Spinal cord (tissue), 10 donors: Measurements from ENCODE around the gene NUDT9. TPM values are rescaled to one million over a fixed set of nuclear protein-coding genes. Genes with fewer than 3 reads are reported as not detected.
A peak's percentile ranks its signal among the peaks of the same experiment; 100 is the strongest.

ENCODE experiments used
- DNase-seq, 6 donors: peaks; one replicate each; pipeline versions ENCODE4 v3.0.0 to v3.0.0-alpha.2; 2013 to 2015; ENCODE audit warnings: low spot score in 6 of 6, low read depth in 4 of 6
- H3K27ac ChIP-seq: one replicate; pipeline ENCODE4 v1.5.1; 2013; ENCODE audit warnings: low read depth, low read length, control low read depth
- H3K27me3 ChIP-seq: one replicate; pipeline ENCODE4 v1.6.1; 2013; ENCODE audit warnings: low read length; ENCODE audit not compliant: control insufficient read depth, insufficient read depth
- H3K36me3 ChIP-seq: one replicate; pipeline ENCODE4 v1.6.1; 2013; ENCODE audit warnings: low read length; ENCODE audit not compliant: control insufficient read depth, insufficient read depth
- H3K4me1 ChIP-seq: one replicate; pipeline ENCODE4 v1.6.1; 2013; ENCODE audit warnings: low read length; ENCODE audit not compliant: control insufficient read depth, insufficient read depth
- H3K4me3 ChIP-seq: one replicate; pipeline ENCODE4 v1.5.1; 2013; ENCODE audit warnings: low read depth, low read length, control low read depth
- H3K9me3 ChIP-seq: one replicate; pipeline ENCODE4 v1.6.1; 2013; ENCODE audit warnings: low read length; ENCODE audit not compliant: control insufficient read depth, insufficient read depth
- WGBS: methylation state at CpG from one replicate; pipeline ENCODE4 v1.1.5; 2013; ENCODE audit warnings: missing lambda C conversion rate; ENCODE audit not compliant: insufficient coverage; 5-methylcytosine and 5-hydroxymethylcytosine counted together
- polyA plus RNA-seq, 2 donors: library from polyadenylated mRNA; unstranded; fragments of 120-200 nt; gene quantifications; one replicate each; pipeline ENCODE4 v1.2.1, GENCODE V29; 2013; ENCODE audit not compliant: insufficient read length in 2 of 2
- total RNA-seq, 2 donors: library from RNA; depleted of rRNA in 1 of 2; stranded (reverse); fragments of 120-200 nt in 1 of 2; fragments of >200 nt in 1 of 2; gene quantifications; one replicate each; pipeline versions ENCODE4 v1.2.3 to v1.2.4, GENCODE V29; 2013 to 2014
- donor health status: healthy.

The NUDT9 gene
- total and polyA plus RNA-seq, 4 donors: 21.3 to 44.8 (median 31.3) TPM

- DNase-seq: no peak
- peaks cover 6% of the 10 kb centered on the region for H3K4me1 ChIP-seq
- H3K4me3 ChIP-seq: no peak overlapping the region
- H3K27me3 ChIP-seq: no peaks in the 10 kb centered on the region
- H3K27ac ChIP-seq: no peak overlapping the region
- WGBS: 100% methylated on average over 1 of the region's 2 CpGs
- no peaks in the 10 kb centered on the region for H3K9me3 ChIP-seq
- peaks cover 3% of the 10 kb centered on the region for H3K36me3 ChIP-seq
Observed at GRCh38 chr4:87497159-87497558, 74.8 kb downstream of the NUDT9 start.

GRCh38 chr4:87497578-87497977, 75.2 kb downstream of the NUDT9 start:
- WGBS: 100% methylated on average over 3 of the region's 3 CpGs
- DNase-seq: no peak
- Histone ChIP-seq H3K36me3 (peaks cover 3% of the 10 kb centered on the region), H3K27me3 (no peaks in the 10 kb centered on the region), H3K4me3 (no peak overlapping the region), H3K27ac (no peak overlapping the region), H3K4me1 (peaks cover 6% of the 10 kb centered on the region), H3K9me3 (no peaks in the 10 kb centered on the region)

- H3K36me3 ChIP-seq: peaks cover 2% of the 10 kb centered on the region
- H3K4me3 ChIP-seq: no peak overlapping the region
- peaks cover 5% of the 10 kb centered on the region for H3K4me1 ChIP-seq
- H3K27ac ChIP-seq: no peak overlapping the region
- 61% methylated on average over 3 of the region's 5 CpGs for WGBS
- no peak for DNase-seq
- no peaks in the 10 kb centered on the region for H3K9me3 ChIP-seq
- no peaks in the 10 kb centered on the region for H3K27me3 ChIP-seq
Observed at GRCh38 chr4:87498446-87498900, 76.1 kb downstream of the NUDT9 start.

- no peak for DNase-seq
- no peaks in the 10 kb centered on the region for H3K36me3 ChIP-seq
- H3K9me3 ChIP-seq: no peaks in the 10 kb centered on the region
- H3K4me3 ChIP-seq: no peak overlapping the region
- no peaks in the 10 kb centered on the region for H3K27me3 ChIP-seq
- H3K4me1 ChIP-seq: peaks cover 3% of the 10 kb centered on the region
- 75% methylated on average over 6 of the region's 7 CpGs for WGBS
- H3K27ac ChIP-seq: peak overlapping the region; percentile 18
Observed at GRCh38 chr4:87499403-87500091, 77.2 kb downstream of the NUDT9 start.

GRCh38 chr4:87500092-87500462, 77.7 kb downstream of the NUDT9 start:
- WGBS: 71% methylated on average over 1 of the region's 4 CpGs
- Histone ChIP-seq H3K4me3 (no peak overlapping the region), H3K9me3 (no peaks in the 10 kb centered on the region), H3K27ac (peak overlapping the region; percentile 18), H3K36me3 (no peaks in the 10 kb centered on the region), H3K4me1 (peaks cover 3% of the 10 kb centered on the region), H3K27me3 (no peaks in the 10 kb centered on the region)
- DNase-seq: no peak

GRCh38 chr4:87502580-87503238, 80.3 kb downstream of the NUDT9 start:
- H3K4me1 ChIP-seq: peaks cover 3% of the 10 kb centered on the region
- H3K36me3 ChIP-seq: no peaks in the 10 kb centered on the region
- peak overlapping the region; percentile 72 for H3K27ac ChIP-seq
- no peak overlapping the region for H3K4me3 ChIP-seq
- no peaks in the 10 kb centered on the region for H3K9me3 ChIP-seq
- H3K27me3 ChIP-seq: no peaks in the 10 kb centered on the region
- DNase-seq: peak in 2 of 6 donors; percentile 68 to 72

GRCh38 chr4:87505862-87506261, 83.5 kb downstream of the NUDT9 start:
- no peaks in the 10 kb centered on the region for H3K9me3 ChIP-seq
- no peak overlapping the region for H3K27ac ChIP-seq
- DNase-seq: no peak
- no peak overlapping the region for H3K4me3 ChIP-seq
- peaks cover 4% of the 10 kb centered on the region for H3K36me3 ChIP-seq
- WGBS: 92% methylated on average over 2 of the region's 3 CpGs
- H3K27me3 ChIP-seq: no peaks in the 10 kb centered on the region
- H3K4me1 ChIP-seq: peaks cover 13% of the 10 kb centered on the region

- no peak overlapping the region for H3K4me3 ChIP-seq
- H3K4me1 ChIP-seq: peaks cover 11% of the 10 kb centered on the region
- H3K27ac ChIP-seq: no peak overlapping the region
- H3K9me3 ChIP-seq: no peaks in the 10 kb centered on the region
- H3K36me3 ChIP-seq: peaks cover 5% of the 10 kb centered on the region
- H3K27me3 ChIP-seq: no peaks in the 10 kb centered on the region
- WGBS: no CpG with 5 or more reads among the region's 4 CpGs
- DNase-seq: no peak
Observed at GRCh38 chr4:87506974-87507701, 84.8 kb downstream of the NUDT9 start.
